Progenitor cell of endocrine pancreas (in vitro differentiated cells): ENCODE results near the gene PLET1. TPM values are rescaled to one million over a fixed set of nuclear protein-coding genes. Genes with fewer than 3 reads are reported as not detected.
A peak's percentile ranks its signal among the peaks of the same experiment; 100 is the strongest.

Experiments
- DNase-seq: peaks from one replicate; pipeline ENCODE4 v3.0.0; 2021; ENCODE audit warnings: low spot score; ENCODE audit not compliant: unreplicated experiment
- H3K27ac Mint-ChIP-seq: 2 replicates; pipeline ENCODE4 v1.8.0; 2021; ENCODE audit warnings: mild to moderate bottlenecking, moderate library complexity, mixed read lengths
- H3K27me3 Mint-ChIP-seq: 2 replicates; pipeline ENCODE4 v1.8.0; 2021; ENCODE audit warnings: mixed read lengths
- H3K36me3 Mint-ChIP-seq: 2 replicates; pipeline ENCODE4 v1.8.0; 2022; ENCODE audit warnings: mixed read lengths; ENCODE audit not compliant: insufficient read depth
- H3K4me1 Mint-ChIP-seq: 2 replicates; pipeline ENCODE4 v1.8.0; 2021; ENCODE audit warnings: low read depth, mixed read lengths
- H3K4me3 Mint-ChIP-seq: 2 replicates; pipeline ENCODE4 v1.8.0; 2021; ENCODE audit warnings: low read depth, mild to moderate bottlenecking, moderate library complexity, mixed read lengths
- H3K9me3 Mint-ChIP-seq: 2 replicates; pipeline ENCODE4 v1.8.0; 2021; ENCODE audit warnings: low read depth, mixed read lengths
- total RNA-seq: library from RNA; stranded (reverse); gene quantifications from 2 replicates; pipeline ENCODE4 v1.2.1, GENCODE V29; 2021
- TF ChIP-seq, protein P1 (sequence below): fragments of 200-600 bp; sonication (generic); IDR thresholded peaks from one replicate; pipeline ENCODE4 v1.5.0; 2021; ENCODE audit warnings: antibody characterized with exemption, mild to moderate bottlenecking; ENCODE audit not compliant: unreplicated experiment

Gene PLET1
- total RNA-seq, 1 donor from 2014 or later = not detected

- Mint-ChIP-seq H3K4me3 (no peak overlapping the region), H3K27me3 (peaks cover 49% of the 10 kb centered on the region), H3K9me3 (no peaks in the 10 kb centered on the region), H3K4me1 (peaks cover 4% of the 10 kb centered on the region), H3K27ac (no peak overlapping the region), H3K36me3 (no peaks in the 10 kb centered on the region)
- no peak for DNase-seq
- TF ChIP-seq, protein P1, sequence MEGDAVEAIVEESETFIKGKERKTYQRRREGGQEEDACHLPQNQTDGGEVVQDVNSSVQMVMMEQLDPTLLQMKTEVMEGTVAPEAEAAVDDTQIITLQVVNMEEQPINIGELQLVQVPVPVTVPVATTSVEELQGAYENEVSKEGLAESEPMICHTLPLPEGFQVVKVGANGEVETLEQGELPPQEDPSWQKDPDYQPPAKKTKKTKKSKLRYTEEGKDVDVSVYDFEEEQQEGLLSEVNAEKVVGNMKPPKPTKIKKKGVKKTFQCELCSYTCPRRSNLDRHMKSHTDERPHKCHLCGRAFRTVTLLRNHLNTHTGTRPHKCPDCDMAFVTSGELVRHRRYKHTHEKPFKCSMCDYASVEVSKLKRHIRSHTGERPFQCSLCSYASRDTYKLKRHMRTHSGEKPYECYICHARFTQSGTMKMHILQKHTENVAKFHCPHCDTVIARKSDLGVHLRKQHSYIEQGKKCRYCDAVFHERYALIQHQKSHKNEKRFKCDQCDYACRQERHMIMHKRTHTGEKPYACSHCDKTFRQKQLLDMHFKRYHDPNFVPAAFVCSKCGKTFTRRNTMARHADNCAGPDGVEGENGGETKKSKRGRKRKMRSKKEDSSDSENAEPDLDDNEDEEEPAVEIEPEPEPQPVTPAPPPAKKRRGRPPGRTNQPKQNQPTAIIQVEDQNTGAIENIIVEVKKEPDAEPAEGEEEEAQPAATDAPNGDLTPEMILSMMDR = no peak
Measured at GRCh38 chr11:112285841-112286311, 25.2 kb upstream of the PLET1 start.

GRCh38 chr11:112281726-112282125 lies 21.1 kb upstream of the PLET1 start:
- H3K4me3 Mint-ChIP-seq = no peak overlapping the region
- peaks cover 23% of the 10 kb centered on the region for H3K27me3 Mint-ChIP-seq
- no peak overlapping the region for H3K27ac Mint-ChIP-seq
- TF ChIP-seq, protein P1 = no peak
- H3K4me1 Mint-ChIP-seq = peaks cover 3% of the 10 kb centered on the region
- H3K36me3 Mint-ChIP-seq = no peaks in the 10 kb centered on the region
- H3K9me3 Mint-ChIP-seq = no peaks in the 10 kb centered on the region
- DNase-seq = no peak

DNA sequence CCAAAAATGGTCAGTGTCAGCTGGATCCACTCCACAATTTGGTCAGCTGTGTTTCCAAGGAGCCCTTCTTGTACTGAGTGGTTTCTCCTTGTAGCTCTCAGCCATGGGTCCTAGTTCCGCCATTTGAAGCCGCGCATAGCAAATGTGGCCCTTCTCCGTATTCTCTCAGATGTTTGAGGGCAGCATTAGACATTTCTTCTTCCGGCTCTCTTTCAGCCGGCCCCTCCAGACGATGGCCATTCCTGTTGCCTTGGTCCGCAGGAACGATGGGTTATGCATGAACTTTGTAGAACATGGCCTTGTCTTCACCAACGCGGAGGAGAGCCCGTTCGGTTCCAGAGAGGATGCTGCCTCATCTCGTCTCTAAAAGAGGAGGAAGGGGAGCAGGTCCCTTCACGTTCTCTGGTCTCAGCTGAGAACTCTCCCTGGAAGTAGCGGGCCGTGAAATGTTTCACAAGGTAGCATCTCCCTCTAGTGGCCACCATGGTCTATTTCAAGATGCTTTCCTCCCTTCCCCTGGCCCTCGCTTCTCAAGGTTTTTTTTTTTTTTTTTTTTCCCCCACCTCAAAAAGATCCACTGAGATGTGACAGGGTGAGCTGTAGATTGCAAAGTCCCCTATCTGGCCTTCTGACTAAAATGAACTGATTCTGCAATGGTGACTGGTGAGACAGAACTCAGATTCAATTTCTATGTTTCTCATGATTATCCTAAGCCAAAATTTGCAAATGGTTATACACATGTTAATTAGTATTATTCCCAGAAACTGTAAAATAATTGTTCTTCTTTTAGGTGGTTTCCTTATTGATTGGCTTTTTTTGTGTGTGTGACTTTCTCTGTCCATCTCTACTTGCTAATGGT lies 19.8 kb upstream of the PLET1 start:
- H3K4me3 Mint-ChIP-seq = peak overlapping the region; percentile 71
- peaks cover 3% of the 10 kb centered on the region for H3K4me1 Mint-ChIP-seq
- peaks cover 11% of the 10 kb centered on the region for H3K27me3 Mint-ChIP-seq
- TF ChIP-seq, protein P1 = peak; percentile 75
- peak; percentile 43 for DNase-seq
- no peaks in the 10 kb centered on the region for H3K9me3 Mint-ChIP-seq
- no peaks in the 10 kb centered on the region for H3K36me3 Mint-ChIP-seq
- H3K27ac Mint-ChIP-seq = no peak overlapping the region

DNA sequence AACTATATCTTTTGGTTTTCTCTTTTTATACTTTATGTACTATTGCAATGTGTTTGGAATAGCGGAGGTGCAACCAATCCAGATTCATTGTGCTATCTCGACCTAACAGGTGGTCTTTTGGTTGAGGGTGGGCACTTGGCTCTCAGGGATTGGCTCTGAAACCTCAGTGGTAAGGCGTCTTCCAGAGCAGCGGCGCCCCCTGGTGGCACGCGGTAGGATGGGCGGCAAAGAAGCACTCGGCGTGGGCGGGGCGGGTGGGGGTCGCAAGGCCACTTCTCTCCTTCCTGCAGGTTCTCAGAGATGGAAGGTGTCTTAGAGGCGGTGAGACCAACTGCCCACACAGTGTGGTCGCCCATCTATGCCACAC lies 19.2 kb upstream of the PLET1 start:
- H3K27ac Mint-ChIP-seq = no peak overlapping the region
- H3K9me3 Mint-ChIP-seq = no peaks in the 10 kb centered on the region
- DNase-seq = peak; percentile 65
- peaks cover 7% of the 10 kb centered on the region for H3K27me3 Mint-ChIP-seq
- H3K36me3 Mint-ChIP-seq = no peaks in the 10 kb centered on the region
- TF ChIP-seq, protein P1 = peak; percentile 78
- H3K4me1 Mint-ChIP-seq = peaks cover 3% of the 10 kb centered on the region
- peak overlapping the region; percentile 71 for H3K4me3 Mint-ChIP-seq

DNA sequence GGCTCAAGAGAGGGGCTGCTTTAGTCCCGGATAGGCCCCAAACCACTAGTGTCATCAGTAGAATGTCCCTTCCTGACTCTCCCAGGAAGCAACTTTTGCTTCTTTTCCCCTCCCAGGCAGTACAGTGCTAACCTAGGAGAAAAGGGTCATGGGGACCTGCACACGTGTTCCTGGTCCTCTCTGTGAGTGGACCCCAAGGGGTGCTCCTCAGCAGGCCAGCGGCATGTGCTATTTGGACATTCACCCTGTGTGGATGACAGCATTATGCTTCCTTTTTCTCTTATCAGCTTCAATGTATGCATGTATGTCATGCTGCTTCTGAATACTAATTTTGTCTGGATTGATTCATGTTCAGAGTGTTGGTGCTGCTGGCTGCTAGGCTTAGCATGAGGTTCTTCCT lies 18.1 kb upstream of the PLET1 start:
- peaks cover 7% of the 10 kb centered on the region for H3K27me3 Mint-ChIP-seq
- TF ChIP-seq, protein P1 = no peak
- H3K27ac Mint-ChIP-seq = no peak overlapping the region
- H3K36me3 Mint-ChIP-seq = no peaks in the 10 kb centered on the region
- no peak for DNase-seq
- no peak overlapping the region for H3K4me3 Mint-ChIP-seq
- H3K9me3 Mint-ChIP-seq = no peaks in the 10 kb centered on the region
- H3K4me1 Mint-ChIP-seq = peaks cover 3% of the 10 kb centered on the region
